HEK293T (cell line): Measurements from ENCODE around the gene FMNL1.

Experiments
- CTCF ChIA-PET: fragments of 350-600 bp; formaldehyde crosslinking; extraction: SDS; loops from one replicate; lab custom pipeline; 2021; ENCODE audit warnings: antibody characterized with exemption, inconsistent platforms; lab: Yijun Ruan, JAX
- POLR2A ChIA-PET: fragments of 350-600 bp; formaldehyde crosslinking; extraction: SDS; loops from one replicate; lab custom pipeline; 2020; ENCODE audit warnings: antibody characterized with exemption, inconsistent platforms; lab: Yijun Ruan, JAX
- DNase-seq: peaks from one replicate; pipeline ENCODE4 v3.0.0; 2012; ENCODE audit warnings: mixed read lengths; ENCODE audit errors: extremely low spot score
- ARNT ChIP-seq: fragments of 450-650 bp; IDR thresholded peaks from 2 replicates; pipeline ENCODE4 v1.6.1; 2017; ENCODE audit warnings: mild to moderate bottlenecking
- BHLHE40 ChIP-seq: fragments of 450-650 bp; IDR thresholded peaks from 2 replicates; pipeline ENCODE4 v1.6.1; 2016; ENCODE audit warnings: mild to moderate bottlenecking, moderate library complexity, borderline replicate concordance
- CTBP1 ChIP-seq: fragments of 450-650 bp; IDR thresholded peaks from 2 replicates; pipeline ENCODE4 v1.6.1; 2016; ENCODE audit warnings: borderline replicate concordance
- ELF4 ChIP-seq: fragments of 450-650 bp; IDR thresholded peaks from 2 replicates; pipeline ENCODE4 v1.6.1; 2017; ENCODE audit warnings: antibody characterized with exemption
- FOXA1 ChIP-seq: fragments of 450-650 bp; IDR thresholded peaks from 2 replicates; pipeline ENCODE4 v1.6.1; 2016; ENCODE audit warnings: mild to moderate bottlenecking
- FOXK2 ChIP-seq: fragments of 450-650 bp; IDR thresholded peaks from 2 replicates; pipeline ENCODE4 v1.6.1; 2016; ENCODE audit warnings: mild to moderate bottlenecking
- FOXM1 ChIP-seq: fragments of 450-650 bp; IDR thresholded peaks from 2 replicates; pipeline ENCODE4 v1.6.1; 2017; ENCODE audit warnings: mild to moderate bottlenecking, borderline replicate concordance
- HDGF ChIP-seq: fragments of 450-650 bp; IDR thresholded peaks from 2 replicates; pipeline ENCODE4 v1.6.1; 2017; ENCODE audit warnings: antibody characterized with exemption, borderline replicate concordance
- L3MBTL2 ChIP-seq: fragments of 450-650 bp; conservative IDR thresholded peaks from 2 replicates; pipeline ENCODE4 v1.6.1; 2016; ENCODE audit warnings: mild to moderate bottlenecking
- LEF1 ChIP-seq: fragments of 450-650 bp; IDR thresholded peaks from 2 replicates; pipeline ENCODE4 v1.6.1; 2017; ENCODE audit warnings: mild to moderate bottlenecking, borderline replicate concordance
- NFRKB ChIP-seq: fragments of 450-650 bp; IDR thresholded peaks from 2 replicates; pipeline ENCODE4 v1.6.1; 2016; ENCODE audit warnings: mild to moderate bottlenecking, moderate library complexity
- SP1 ChIP-seq: fragments of 450-650 bp; IDR thresholded peaks from 2 replicates; pipeline ENCODE4 v1.6.1; 2017
- SUZ12 ChIP-seq: fragments of 450-650 bp; IDR thresholded peaks from 2 replicates; pipeline ENCODE4 v1.6.1; 2016; ENCODE audit warnings: mild to moderate bottlenecking
- TARDBP ChIP-seq: fragments of 450-650 bp; IDR thresholded peaks from 2 replicates; pipeline ENCODE4 v1.6.1; 2016
- ZNF384 ChIP-seq: fragments of 450-650 bp; IDR thresholded peaks from 2 replicates; pipeline ENCODE4 v1.6.1; 2016
- TF ChIP-seq, protein P1 (sequence below): fragments of 450-650 bp; IDR thresholded peaks from 2 replicates; pipeline ENCODE4 v1.6.1; 2016

Gene FMNL1

DNA sequence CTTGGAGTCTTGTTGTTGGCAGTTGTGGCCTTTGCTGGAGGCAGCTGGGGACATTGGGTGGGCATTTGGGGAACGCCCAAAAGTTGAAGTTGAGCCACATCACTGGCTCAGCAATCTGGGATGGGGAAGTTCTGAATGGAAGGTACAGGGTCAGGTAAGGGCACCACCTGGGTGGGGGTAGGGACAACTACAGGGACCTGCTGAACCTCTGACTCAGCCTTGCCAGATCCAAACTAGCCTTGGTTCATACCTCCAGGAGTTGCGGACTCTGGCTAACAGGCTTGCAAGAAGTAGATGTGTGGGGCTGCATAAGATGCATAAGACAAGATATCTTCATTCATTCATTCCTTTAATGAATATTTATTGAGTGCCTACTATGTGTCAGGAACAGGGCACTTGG is 16.0 kb downstream of the FMNL1 start:
- ChIA-PET POLR2A (interaction anchor here (2.5 kb wide), 1 partner anchor 10 kb away, joined by 13 read pairs; no protein-coding TSS in a partner anchor), CTCF (interaction anchor here (0.6 to 0.7 kb wide), 2 partner anchors 16 to 77 kb away, joined by 3 to 4 read pairs; no protein-coding TSS in a partner anchor)
- DNase-seq, result no peak
- no peak for TF ChIP-seq TARDBP
- no peak for TF ChIP-seq NFRKB
- no peak for TF ChIP-seq FOXM1
- no peak for TF ChIP-seq ELF4
- TF ChIP-seq CTBP1, result no peak
- no peak for TF ChIP-seq BHLHE40
- TF ChIP-seq SUZ12, result no peak
- no peak for TF ChIP-seq FOXA1
- TF ChIP-seq SP1, result no peak
- TF ChIP-seq FOXK2, result no peak
- TF ChIP-seq L3MBTL2, result no peak
- TF ChIP-seq LEF1, result no peak
- no peak for TF ChIP-seq ARNT
- no peak for TF ChIP-seq HDGF
- TF ChIP-seq, protein P1, sequence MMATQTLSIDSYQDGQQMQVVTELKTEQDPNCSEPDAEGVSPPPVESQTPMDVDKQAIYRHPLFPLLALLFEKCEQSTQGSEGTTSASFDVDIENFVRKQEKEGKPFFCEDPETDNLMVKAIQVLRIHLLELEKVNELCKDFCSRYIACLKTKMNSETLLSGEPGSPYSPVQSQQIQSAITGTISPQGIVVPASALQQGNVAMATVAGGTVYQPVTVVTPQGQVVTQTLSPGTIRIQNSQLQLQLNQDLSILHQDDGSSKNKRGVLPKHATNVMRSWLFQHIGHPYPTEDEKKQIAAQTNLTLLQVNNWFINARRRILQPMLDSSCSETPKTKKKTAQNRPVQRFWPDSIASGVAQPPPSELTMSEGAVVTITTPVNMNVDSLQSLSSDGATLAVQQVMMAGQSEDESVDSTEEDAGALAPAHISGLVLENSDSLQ, result no peak
- no peak for TF ChIP-seq ZNF384

GRCh38 chr17:45238155-45238774 is 16.6 kb downstream of the FMNL1 start:
- no peak for TF ChIP-seq TARDBP
- TF ChIP-seq FOXA1, result no peak
- TF ChIP-seq SUZ12, result no peak
- TF ChIP-seq CTBP1, result no peak
- no peak for TF ChIP-seq FOXM1
- TF ChIP-seq ELF4, result no peak
- no peak for TF ChIP-seq HDGF
- no peak for TF ChIP-seq ZNF384
- no peak for TF ChIP-seq BHLHE40
- TF ChIP-seq FOXK2, result no peak
- TF ChIP-seq L3MBTL2, result no peak
- TF ChIP-seq, protein P1, result no peak
- TF ChIP-seq LEF1, result no peak
- no peak for TF ChIP-seq SP1
- no peak for TF ChIP-seq NFRKB
- no peak for TF ChIP-seq ARNT
- ChIA-PET CTCF (interaction anchor here (0.7 to 0.8 kb wide), 3 partner anchors 9 to 108 kb away, joined by 3 read pairs; no protein-coding TSS in a partner anchor), POLR2A (no interaction called here)
- no peak for DNase-seq

GRCh38 chr17:45240905-45241327 is 19.2 kb downstream of the FMNL1 start:
- TF ChIP-seq FOXM1 (no peak), TARDBP (no peak), SUZ12 (no peak), ELF4 (no peak), CTBP1 (no peak), ZNF384 (no peak), SP1 (no peak), FOXK2 (no peak), ARNT (no peak)
- CTCF ChIA-PET, result no interaction called here
- POLR2A ChIA-PET, result no interaction called here
- no peak for DNase-seq

DNA sequence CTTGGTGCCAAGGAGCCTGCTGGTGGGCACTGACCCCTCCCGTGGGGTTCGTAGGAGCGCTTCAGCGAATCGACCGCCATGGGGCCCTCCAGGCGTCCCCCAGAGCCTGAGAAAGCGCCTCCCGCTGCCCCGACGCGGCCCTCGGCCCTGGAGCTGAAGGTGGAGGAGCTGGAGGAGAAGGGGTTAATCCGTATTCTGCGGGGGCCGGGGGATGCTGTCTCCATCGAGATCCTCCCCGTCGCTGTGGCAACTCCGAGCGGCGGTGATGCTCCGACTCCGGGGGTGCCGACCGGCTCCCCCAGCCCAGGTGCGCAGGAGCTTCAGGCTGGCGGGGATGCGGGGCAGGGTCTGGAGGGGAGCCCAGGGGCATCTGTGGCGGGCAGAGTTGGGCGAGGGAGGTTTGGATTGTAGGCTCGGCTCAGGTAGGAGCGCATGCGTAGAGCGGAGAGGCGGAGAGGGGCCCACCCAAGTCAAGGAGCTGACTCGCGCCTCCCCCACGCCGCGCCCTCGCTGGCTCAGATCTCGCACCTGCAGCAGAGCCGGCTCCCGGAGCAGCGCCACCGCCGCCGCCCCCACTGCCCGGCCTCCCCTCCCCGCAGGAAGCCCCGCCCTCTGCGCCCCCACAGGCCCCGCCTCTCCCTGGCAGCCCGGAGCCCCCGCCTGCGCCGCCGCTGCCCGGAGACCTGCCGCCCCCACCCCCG is 19.8 kb downstream of the FMNL1 start:
- POLR2A ChIA-PET, result interaction anchor here (1.3 kb wide), 1 partner anchor 75 kb away, joined by 3 read pairs; the partner anchor contains the start of gene MAP3K14
- DNase-seq, result no peak
- TF ChIP-seq HDGF, result no peak
- TF ChIP-seq L3MBTL2, result no peak
- no peak for TF ChIP-seq SP1
- TF ChIP-seq, protein P1, result no peak
- no peak for TF ChIP-seq TARDBP
- no peak for TF ChIP-seq FOXA1
- no peak for TF ChIP-seq LEF1
- TF ChIP-seq ELF4, result no peak
- TF ChIP-seq CTBP1, result no peak
- TF ChIP-seq ARNT, result no peak
- no peak for TF ChIP-seq FOXK2
- no peak for TF ChIP-seq BHLHE40
- TF ChIP-seq FOXM1, result no peak
- no peak for TF ChIP-seq SUZ12
- no peak for TF ChIP-seq NFRKB
- CTCF ChIA-PET, result no interaction called here

GRCh38 chr17:45242029-45242414 is 20.3 kb downstream of the FMNL1 start:
- DNase-seq, result no peak
- TF ChIP-seq FOXM1 (no peak), ARNT (no peak), ELF4 (no peak), BHLHE40 (no peak), HDGF (no peak), FOXA1 (no peak), FOXK2 (no peak), ZNF384 (no peak), LEF1 (no peak), SUZ12 (no peak), CTBP1 (no peak), L3MBTL2 (no peak), NFRKB (no peak), SP1 (no peak), TARDBP (no peak)
- TF ChIP-seq, protein P1, result no peak
- CTCF ChIA-PET, result no interaction called here
- POLR2A ChIA-PET, result interaction anchor here (1.3 kb wide), 1 partner anchor 75 kb away, joined by 3 read pairs; the partner anchor contains the start of gene MAP3K14
